Kidney epithelial cell (primary cell): Measurements from ENCODE around the gene C10orf105. TPM values are rescaled to one million over a fixed set of nuclear protein-coding genes. Genes with fewer than 3 reads are reported as not detected.

Experiments used
- DNase-seq: peaks from one replicate; pipeline ENCODE4 v3.0.0-alpha.2; 2010; ENCODE audit warnings: low read depth
- H3K27me3 ChIP-seq: 2 replicates; pipeline ENCODE4 v1.6.0; 2011; ENCODE audit warnings: low read length; ENCODE audit not compliant: control insufficient read depth, insufficient read depth
- H3K36me3 ChIP-seq: 2 replicates; pipeline ENCODE4 v1.5.1; 2011; ENCODE audit warnings: low read length; ENCODE audit not compliant: control insufficient read depth, insufficient read depth
- H3K4me3 ChIP-seq: 2 replicates; pipeline ENCODE4 v1.5.1; 2011; ENCODE audit warnings: low read depth, mild to moderate bottlenecking, control low read depth, low read length
- CTCF ChIP-seq: IDR thresholded peaks from 2 replicates; pipeline ENCODE4 v1.5.1; 2011; ENCODE audit warnings: mild to moderate bottlenecking, moderate library complexity, low read length, control low read depth, inconsistent platforms; ENCODE audit not compliant: insufficient read depth, poor library complexity, severe bottlenecking
- total RNA-seq: library from RNA; depleted of rRNA; stranded (reverse); fragments of >200 nt; gene quantifications from 2 replicates; pipeline ENCODE4 v1.2.3, GENCODE V29; 2015

Gene C10orf105
- total RNA-seq, 1 donor from 2014 or later = not detected

- no peak for TF ChIP-seq CTCF
- H3K4me3 ChIP-seq = no peak overlapping the region
- H3K27me3 ChIP-seq = no peaks in the 10 kb centered on the region
- no peaks in the 10 kb centered on the region for H3K36me3 ChIP-seq
- no peak for DNase-seq
Observed at GRCh38 chr10:71763352-71764127, 44.0 kb upstream of the C10orf105 start.

GRCh38 chr10:71762324-71762723, 42.7 kb upstream of the C10orf105 start:
- DNase-seq = no peak
- no peaks in the 10 kb centered on the region for H3K27me3 ChIP-seq
- TF ChIP-seq CTCF = no peak
- H3K36me3 ChIP-seq = no peaks in the 10 kb centered on the region
- H3K4me3 ChIP-seq = no peak overlapping the region

GRCh38 chr10:71761541-71762113, 42.0 kb upstream of the C10orf105 start:
- peak; percentile 10 for TF ChIP-seq CTCF
- Histone ChIP-seq H3K4me3 (no peak overlapping the region), H3K27me3 (no peaks in the 10 kb centered on the region), H3K36me3 (no peaks in the 10 kb centered on the region)
- DNase-seq = no peak

GRCh38 chr10:71761105-71761511, 41.5 kb upstream of the C10orf105 start:
- H3K4me3 ChIP-seq = no peak overlapping the region
- TF ChIP-seq CTCF = no peak
- DNase-seq = no peak
- H3K36me3 ChIP-seq = no peaks in the 10 kb centered on the region
- no peaks in the 10 kb centered on the region for H3K27me3 ChIP-seq

GRCh38 chr10:71757399-71757922, 37.9 kb upstream of the C10orf105 start:
- no peak overlapping the region for H3K4me3 ChIP-seq
- no peaks in the 10 kb centered on the region for H3K36me3 ChIP-seq
- DNase-seq = no peak
- no peak for TF ChIP-seq CTCF
- H3K27me3 ChIP-seq = no peaks in the 10 kb centered on the region
